Activated CD4-positive, alpha-beta T cell treated with anti-CD3 and anti-CD28 coated beads for 36 hours (primary cell): ENCODE measurements around the gene ARHGEF16. TPM values are rescaled to one million over a fixed set of nuclear protein-coding genes. Genes with fewer than 3 reads are reported as not detected.

Source experiments
- ATAC-seq: fragments of 200-7000 bp; cut with Tn5 transposase; one replicate; pipeline ENCODE4 v1.10.0; 2021; ENCODE audit warnings: mild to moderate bottlenecking, moderate library complexity
- CTCF ChIA-PET: fragments of 350-600 bp; sonication (Branson Sonifier 250); formaldehyde crosslinking; loops from one replicate; lab custom pipeline; 2021; ENCODE audit warnings: antibody characterized with exemption; lab: Charles Lee
- POLR2A ChIA-PET: fragments of 350-600 bp; sonication (Branson Sonifier 250); formaldehyde crosslinking; loops from one replicate; lab custom pipeline; 2021; ENCODE audit warnings: antibody characterized with exemption, inconsistent platforms; lab: Charles Lee
- DNase-seq: peaks from one replicate; pipeline ENCODE4 v3.0.0-alpha.2; 2020
- H3K27ac Mint-ChIP-seq: one replicate; pipeline ENCODE4 v1.8.0; 2021; ENCODE audit warnings: mixed read lengths
- H3K27me3 Mint-ChIP-seq: one replicate; pipeline ENCODE4 v1.8.0; 2021; ENCODE audit warnings: mixed read lengths
- H3K36me3 Mint-ChIP-seq: one replicate; pipeline ENCODE4 v1.8.0; 2021; ENCODE audit warnings: low read depth, mixed read lengths
- H3K4me1 Mint-ChIP-seq: one replicate; pipeline ENCODE4 v1.8.0; 2021; ENCODE audit warnings: mixed read lengths
- H3K4me3 Mint-ChIP-seq: one replicate; pipeline ENCODE4 v1.8.0; 2021; ENCODE audit warnings: mild to moderate bottlenecking, moderate library complexity, mixed read lengths
- H3K9me3 Mint-ChIP-seq: one replicate; pipeline ENCODE4 v1.8.0; 2021; ENCODE audit warnings: low read depth, mixed read lengths
- intact Hi-C, 2 experiments: fragments of 100-400 bp; cut with DNase I in 1 of 2; cut with micrococcal nuclease in 1 of 2; formaldehyde crosslinking; loops; one replicate each; pipeline versions ENCODE4 v1.14.2 to v1.15.1; 2022 to 2024; cut with DNase I, micrococcal nuclease
- total RNA-seq, 2 experiments: library from RNA; stranded (reverse); gene quantifications; one replicate each; pipeline ENCODE4 v1.2.3, GENCODE V29; 2021

Gene ARHGEF16
- total RNA-seq, 2 experiments from 2014 or later, result not detected

DNA sequence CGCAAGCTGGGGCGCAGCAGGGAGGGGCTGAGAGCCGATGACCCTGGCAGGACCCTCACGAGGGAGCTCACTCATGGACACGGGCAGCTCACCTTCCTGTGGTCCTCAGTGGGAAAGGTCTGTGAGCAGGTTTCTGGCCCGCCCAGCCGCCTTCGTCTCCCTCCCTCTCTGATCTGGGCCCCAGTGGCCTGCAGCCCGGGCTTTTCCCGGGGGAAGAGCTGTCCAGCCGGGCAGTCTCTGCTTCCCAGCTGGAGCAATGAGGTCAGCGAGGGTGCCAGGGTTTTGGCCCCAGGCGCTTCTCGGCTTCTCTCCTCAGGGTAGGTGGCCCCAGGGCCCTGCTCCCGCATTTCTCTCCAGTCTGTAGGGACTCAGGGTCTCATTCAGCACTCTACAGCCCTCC is 22.2 kb upstream of the ARHGEF16 start:
- DNase-seq (no peak), ATAC-seq (no peak)
- POLR2A ChIA-PET, result no interaction called here
- Mint-ChIP-seq H3K27me3 (no peaks in the 10 kb centered on the region), H3K36me3 (no peaks in the 10 kb centered on the region), H3K9me3 (no peaks in the 10 kb centered on the region), H3K27ac (no peak overlapping the region), H3K4me1 (no peaks in the 10 kb centered on the region), H3K4me3 (no peak overlapping the region)
- intact Hi-C loops, result no loop called here
- CTCF ChIA-PET, result interaction anchor here (0.6 kb wide), 1 partner anchor 376 kb away, joined by 3 read pairs; no protein-coding TSS in a partner anchor

DNA sequence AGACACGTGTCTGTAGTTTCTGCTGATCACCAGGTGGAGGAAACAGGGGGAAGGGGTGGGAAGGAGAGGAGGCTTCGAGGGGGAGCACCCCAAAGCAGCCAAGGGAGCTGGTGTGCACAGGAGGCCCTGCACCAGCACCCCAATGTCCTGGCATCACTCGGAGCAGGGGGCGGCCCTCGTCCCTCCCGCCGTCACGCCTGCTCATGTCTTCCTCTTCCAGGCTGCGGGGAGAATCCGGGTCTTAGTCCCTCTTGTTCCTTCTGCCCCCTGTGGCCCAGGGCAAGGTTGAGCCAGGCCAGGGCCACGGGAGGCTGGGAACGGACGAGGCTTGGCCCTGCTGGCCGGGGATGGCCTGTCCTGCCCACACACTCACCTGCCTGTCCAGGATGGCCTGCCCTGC is 21.4 kb upstream of the ARHGEF16 start:
- H3K27me3 Mint-ChIP-seq, result no peaks in the 10 kb centered on the region
- no peaks in the 10 kb centered on the region for H3K9me3 Mint-ChIP-seq
- no peak overlapping the region for H3K27ac Mint-ChIP-seq

DNA sequence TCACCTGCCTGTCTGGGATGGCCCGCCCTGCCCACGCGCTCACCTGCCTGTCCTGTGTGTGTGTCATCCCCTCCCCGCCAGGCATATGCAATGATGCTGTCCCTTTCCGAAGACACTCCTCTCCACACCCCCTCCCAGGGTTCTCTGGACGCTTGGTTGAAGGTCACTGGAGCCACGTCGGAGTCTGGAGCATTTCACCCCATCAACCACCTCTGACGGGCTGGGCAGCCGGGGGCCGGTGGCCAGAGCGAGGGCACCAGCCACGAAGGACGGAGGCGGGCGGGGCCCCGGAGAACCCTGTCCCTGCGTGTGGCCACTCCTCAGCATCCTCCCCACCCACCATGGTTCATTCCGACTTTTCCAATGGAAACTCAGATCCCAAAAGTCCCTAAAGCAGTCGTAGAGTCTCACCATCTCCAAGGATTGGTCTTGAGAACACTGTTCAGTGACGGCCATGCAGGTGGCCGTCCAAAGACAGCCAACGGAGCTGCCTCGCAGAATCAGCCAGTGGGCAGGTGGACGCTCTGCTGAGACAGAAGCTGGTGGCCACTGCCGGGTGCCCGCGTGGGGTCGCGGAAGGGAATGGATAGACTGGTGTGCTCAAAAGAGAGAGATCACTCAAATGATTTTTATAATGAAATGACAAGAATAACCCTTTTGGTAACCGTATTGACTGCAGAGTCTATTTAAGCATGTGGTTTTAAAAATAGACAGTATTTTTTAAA is 20.7 kb upstream of the ARHGEF16 start:
- CTCF ChIA-PET, result no interaction called here
- Mint-ChIP-seq H3K4me3 (no peak overlapping the region), H3K27ac (no peak overlapping the region), H3K27me3 (no peaks in the 10 kb centered on the region), H3K9me3 (no peaks in the 10 kb centered on the region), H3K4me1 (no peaks in the 10 kb centered on the region), H3K36me3 (no peaks in the 10 kb centered on the region)
- POLR2A ChIA-PET, result no interaction called here
- DNase-seq (no peak), ATAC-seq (no peak)
- intact Hi-C loops, result no loop called here

More for the DNA sequence above, 21.4 kb upstream of the ARHGEF16 start:
- intact Hi-C loops, result no loop called here
- ATAC-seq (no peak), DNase-seq (no peak)
- no peaks in the 10 kb centered on the region for H3K4me1 Mint-ChIP-seq
- ChIA-PET CTCF (no interaction called here), POLR2A (no interaction called here)
- H3K36me3 Mint-ChIP-seq, result no peaks in the 10 kb centered on the region
- no peak overlapping the region for H3K4me3 Mint-ChIP-seq

DNA sequence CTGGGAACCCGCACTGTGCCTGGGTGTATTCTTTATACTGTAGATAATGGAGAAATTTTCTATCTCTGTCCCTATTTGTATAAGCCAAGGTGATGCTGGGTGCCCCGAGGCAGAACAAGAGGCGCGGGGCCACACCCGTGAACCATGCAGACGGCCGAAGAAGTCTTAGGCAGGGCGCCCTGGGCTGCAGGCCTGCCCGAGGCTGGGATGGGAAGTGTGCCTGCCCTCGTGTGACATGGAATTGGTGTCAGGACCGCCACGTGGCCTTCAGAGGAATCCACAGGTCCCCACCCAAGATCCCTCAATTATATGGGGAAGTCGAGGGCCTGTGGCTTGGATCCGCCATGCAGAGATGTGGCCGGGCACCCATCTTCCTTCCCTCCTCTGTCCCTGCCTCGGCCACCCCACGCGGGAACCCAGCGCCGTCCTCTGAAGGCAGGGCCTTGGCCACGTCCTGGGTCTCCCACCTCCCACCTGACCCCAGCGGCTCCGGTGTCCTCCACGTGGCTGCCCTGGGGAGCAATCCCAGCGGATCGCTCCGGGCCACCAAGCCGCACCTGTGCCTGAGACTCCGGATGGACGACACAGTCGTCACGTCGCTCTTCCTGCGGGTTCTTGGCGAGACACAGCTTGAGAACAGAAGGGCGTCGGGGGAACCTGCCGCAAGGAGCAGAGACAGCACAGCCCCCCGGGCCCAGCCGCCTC is 19.9 kb upstream of the ARHGEF16 start:
- H3K36me3 Mint-ChIP-seq, result no peaks in the 10 kb centered on the region
- H3K27ac Mint-ChIP-seq, result no peak overlapping the region
- H3K9me3 Mint-ChIP-seq, result no peaks in the 10 kb centered on the region

DNA sequence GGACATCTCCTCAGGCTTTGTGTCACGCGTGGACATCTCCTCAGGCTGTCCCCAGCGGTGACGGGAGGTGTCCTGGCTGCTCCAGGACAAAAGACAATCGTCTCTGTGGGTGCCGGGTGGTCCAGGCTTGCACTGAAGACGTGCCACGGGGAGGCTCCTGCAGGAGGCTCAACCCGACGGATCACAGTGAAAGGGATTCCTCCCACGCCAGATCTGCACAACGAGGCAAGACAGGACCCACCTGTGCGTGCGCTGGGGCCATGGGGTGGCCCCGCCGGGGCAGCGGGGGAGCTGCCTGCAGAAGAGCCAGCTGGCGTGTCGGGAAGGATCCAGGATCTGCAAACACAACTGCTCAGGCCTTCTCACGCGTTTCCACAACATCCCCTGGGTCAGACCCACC is 18.8 kb upstream of the ARHGEF16 start:
- Mint-ChIP-seq H3K27ac (no peak overlapping the region), H3K36me3 (no peaks in the 10 kb centered on the region), H3K4me3 (no peak overlapping the region), H3K27me3 (no peaks in the 10 kb centered on the region), H3K4me1 (no peaks in the 10 kb centered on the region), H3K9me3 (no peaks in the 10 kb centered on the region)
- CTCF ChIA-PET, result no interaction called here
- POLR2A ChIA-PET, result no interaction called here
- no peak for DNase-seq
- ATAC-seq, result no peak
- intact Hi-C loops, result no loop called here

More for the DNA sequence above, 19.9 kb upstream of the ARHGEF16 start:
- no peak for DNase-seq
- POLR2A ChIA-PET, result no interaction called here
- intact Hi-C loops, result no loop called here
- ATAC-seq, result no peak
- no peaks in the 10 kb centered on the region for H3K27me3 Mint-ChIP-seq
- H3K4me3 Mint-ChIP-seq, result no peak overlapping the region
- H3K4me1 Mint-ChIP-seq, result no peaks in the 10 kb centered on the region
- CTCF ChIA-PET, result no interaction called here

DNA sequence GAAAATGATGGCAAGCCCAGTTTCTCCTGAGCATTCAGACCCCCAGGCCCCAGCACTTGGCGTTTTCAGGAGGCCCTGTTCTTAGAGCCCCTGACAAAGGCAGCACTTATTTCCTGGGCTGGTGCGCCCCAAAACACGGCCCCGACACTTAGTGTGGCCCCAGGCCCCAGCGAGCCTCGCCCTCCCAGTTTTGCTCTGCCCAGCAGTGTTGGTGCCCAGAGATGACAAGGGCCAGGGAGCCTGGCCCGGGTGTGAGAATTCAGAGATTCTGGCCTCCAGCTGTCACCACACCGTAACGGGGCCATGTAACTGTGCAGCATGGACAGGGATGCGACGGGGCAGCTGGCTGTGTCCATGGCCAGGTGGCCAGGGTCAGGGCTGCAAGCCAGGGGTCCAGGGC is 18.0 kb upstream of the ARHGEF16 start:
- Mint-ChIP-seq H3K36me3 (no peaks in the 10 kb centered on the region), H3K9me3 (no peaks in the 10 kb centered on the region), H3K4me3 (no peak overlapping the region), H3K4me1 (no peaks in the 10 kb centered on the region), H3K27me3 (no peaks in the 10 kb centered on the region), H3K27ac (no peak overlapping the region)
- intact Hi-C loops, result no loop called here
- no peak for DNase-seq
- POLR2A ChIA-PET, result no interaction called here
- CTCF ChIA-PET, result interaction anchor here (0.6 kb wide), 1 partner anchor 13 kb away, joined by 3 read pairs; no protein-coding TSS in a partner anchor
- ATAC-seq, result no peak

DNA sequence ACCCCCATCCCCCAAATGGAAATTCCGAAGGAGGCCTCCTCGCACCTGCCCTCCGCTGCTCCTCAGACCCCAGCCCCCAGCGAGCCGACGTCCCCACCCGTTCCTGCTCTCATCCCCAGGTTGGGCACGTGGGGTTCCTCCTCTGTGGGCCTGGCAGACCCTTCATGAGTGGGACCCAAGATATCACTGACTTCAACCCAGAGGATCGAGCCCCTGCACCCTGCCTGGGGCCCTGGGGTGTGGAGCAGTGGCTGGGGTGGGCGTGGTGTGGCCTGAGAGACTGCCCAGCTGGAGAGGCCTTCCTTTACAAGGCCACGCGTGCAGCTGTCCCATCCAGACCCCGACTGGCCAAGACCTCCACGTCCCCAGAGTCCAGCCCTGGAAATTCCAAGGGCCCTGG is 17.6 kb upstream of the ARHGEF16 start:
- Mint-ChIP-seq H3K4me3 (no peak overlapping the region), H3K9me3 (no peaks in the 10 kb centered on the region), H3K36me3 (no peaks in the 10 kb centered on the region), H3K4me1 (no peaks in the 10 kb centered on the region), H3K27ac (no peak overlapping the region), H3K27me3 (no peaks in the 10 kb centered on the region)
- POLR2A ChIA-PET, result no interaction called here
- CTCF ChIA-PET, result interaction anchor here (0.6 kb wide), 1 partner anchor 13 kb away, joined by 3 read pairs; no protein-coding TSS in a partner anchor
- intact Hi-C loops, result no loop called here
- ATAC-seq, result no peak
- no peak for DNase-seq

DNA sequence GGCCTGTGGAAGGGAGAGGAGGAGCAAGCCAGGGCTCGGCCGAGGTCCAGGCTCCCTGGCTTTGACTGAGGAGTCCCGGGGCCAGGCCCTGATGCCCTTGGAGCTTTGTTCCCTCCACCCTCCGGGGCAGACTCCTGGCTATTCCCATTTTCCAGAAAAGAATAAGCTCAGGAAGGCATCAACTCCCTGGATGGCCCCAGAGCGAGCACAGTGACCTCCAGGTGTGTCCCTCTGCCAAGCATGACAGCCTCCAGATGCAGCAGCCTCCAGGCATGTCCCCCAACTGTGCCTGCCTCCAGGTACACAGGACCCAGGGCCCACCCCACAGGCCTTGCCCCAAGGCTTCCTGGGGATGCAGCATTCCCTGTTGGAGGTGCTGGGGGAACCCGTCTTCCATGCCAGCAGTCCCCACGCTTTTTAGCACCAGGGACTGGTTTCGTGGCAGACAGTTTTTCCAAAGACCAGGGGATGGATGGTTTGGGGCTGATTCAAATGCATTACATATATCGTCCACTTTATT is 15.7 kb upstream of the ARHGEF16 start:
- Mint-ChIP-seq H3K27me3 (peaks cover 2% of the 10 kb centered on the region), H3K36me3 (no peaks in the 10 kb centered on the region)
- CTCF ChIA-PET, result no interaction called here

DNA sequence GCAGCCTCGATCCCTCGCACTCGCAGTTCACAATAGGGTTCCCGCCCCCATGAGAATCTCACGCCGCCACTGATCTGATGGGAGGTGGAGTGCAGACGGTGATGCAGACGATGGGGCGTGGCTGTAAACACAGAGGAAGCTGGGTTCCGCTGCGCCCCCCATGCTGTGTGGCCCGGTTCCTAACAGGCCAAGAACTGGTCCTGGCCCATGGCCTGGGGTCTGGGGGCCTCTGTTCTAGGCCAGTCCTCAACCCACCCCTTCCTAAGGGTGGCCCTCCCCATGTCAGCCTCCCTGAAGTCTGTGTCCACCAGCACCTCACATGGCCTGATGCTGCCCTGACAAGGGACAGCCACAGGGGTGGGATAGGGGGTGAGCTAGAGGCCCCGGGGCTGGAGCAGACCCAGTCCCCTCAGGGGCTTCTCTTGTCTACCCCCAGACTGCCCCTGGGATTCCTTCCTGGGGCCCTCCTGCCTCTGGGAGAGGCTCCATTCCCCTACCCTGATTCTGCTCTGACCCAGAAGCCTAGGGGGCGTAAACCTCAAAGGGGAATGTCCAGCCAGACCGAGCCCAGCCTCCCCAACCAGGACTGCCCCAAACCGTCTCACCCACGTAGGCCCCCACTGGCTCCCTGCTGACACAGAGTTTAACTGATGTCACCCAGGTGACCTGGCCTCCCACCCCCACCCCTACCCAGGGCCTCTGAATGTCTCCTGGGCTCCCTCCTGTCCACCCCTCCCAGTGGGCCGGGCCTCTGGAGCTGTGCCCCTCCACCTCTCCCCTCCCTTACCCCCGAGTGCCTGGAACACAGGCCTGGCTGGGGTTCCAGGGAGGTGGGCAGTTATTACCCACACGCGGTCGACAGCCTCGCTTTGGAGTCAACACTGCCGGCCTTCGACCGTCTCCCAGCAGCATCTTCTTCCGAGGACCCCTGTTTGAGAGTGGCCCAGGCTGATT is 14.8 kb upstream of the ARHGEF16 start:
- Mint-ChIP-seq H3K9me3 (no peaks in the 10 kb centered on the region), H3K4me3 (no peak overlapping the region), H3K36me3 (no peaks in the 10 kb centered on the region), H3K4me1 (no peaks in the 10 kb centered on the region), H3K27me3 (peaks cover 2% of the 10 kb centered on the region), H3K27ac (no peak overlapping the region)
- ChIA-PET POLR2A (no interaction called here), CTCF (no interaction called here)
- intact Hi-C loops, result no loop called here
- DNase-seq (no peak), ATAC-seq (no peak)

More for the DNA sequence above, 15.7 kb upstream of the ARHGEF16 start:
- H3K4me3 Mint-ChIP-seq, result no peak overlapping the region
- no peak overlapping the region for H3K27ac Mint-ChIP-seq
- H3K9me3 Mint-ChIP-seq, result no peaks in the 10 kb centered on the region
- intact Hi-C loops, result no loop called here
- ATAC-seq, result no peak
- POLR2A ChIA-PET, result no interaction called here
- no peak for DNase-seq
- H3K4me1 Mint-ChIP-seq, result no peaks in the 10 kb centered on the region

DNA sequence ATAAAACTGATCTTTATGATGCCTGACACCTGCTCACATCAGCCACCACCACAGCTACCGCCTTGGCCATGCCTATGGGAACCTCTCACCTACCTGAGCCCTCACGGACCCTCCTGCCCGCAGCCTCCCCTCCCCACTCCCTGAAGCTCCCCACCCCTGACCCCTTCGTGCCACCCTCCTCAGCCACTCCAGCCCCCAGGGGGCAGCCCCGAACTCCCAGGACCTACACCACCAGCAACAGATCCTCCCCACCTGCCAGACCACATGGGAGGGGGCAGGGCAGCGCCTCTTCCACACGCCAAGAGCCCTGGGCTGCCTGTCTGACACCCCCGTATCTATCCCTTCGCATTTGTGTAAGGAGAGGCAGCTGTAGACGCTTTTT is 14.2 kb upstream of the ARHGEF16 start:
- Mint-ChIP-seq H3K27me3 (peaks cover 2% of the 10 kb centered on the region), H3K9me3 (no peaks in the 10 kb centered on the region), H3K4me1 (no peaks in the 10 kb centered on the region), H3K27ac (no peak overlapping the region), H3K4me3 (no peak overlapping the region), H3K36me3 (no peaks in the 10 kb centered on the region)
- intact Hi-C loops, result no loop called here
- DNase-seq (no peak), ATAC-seq (no peak)
- ChIA-PET CTCF (no interaction called here), POLR2A (no interaction called here)

DNA sequence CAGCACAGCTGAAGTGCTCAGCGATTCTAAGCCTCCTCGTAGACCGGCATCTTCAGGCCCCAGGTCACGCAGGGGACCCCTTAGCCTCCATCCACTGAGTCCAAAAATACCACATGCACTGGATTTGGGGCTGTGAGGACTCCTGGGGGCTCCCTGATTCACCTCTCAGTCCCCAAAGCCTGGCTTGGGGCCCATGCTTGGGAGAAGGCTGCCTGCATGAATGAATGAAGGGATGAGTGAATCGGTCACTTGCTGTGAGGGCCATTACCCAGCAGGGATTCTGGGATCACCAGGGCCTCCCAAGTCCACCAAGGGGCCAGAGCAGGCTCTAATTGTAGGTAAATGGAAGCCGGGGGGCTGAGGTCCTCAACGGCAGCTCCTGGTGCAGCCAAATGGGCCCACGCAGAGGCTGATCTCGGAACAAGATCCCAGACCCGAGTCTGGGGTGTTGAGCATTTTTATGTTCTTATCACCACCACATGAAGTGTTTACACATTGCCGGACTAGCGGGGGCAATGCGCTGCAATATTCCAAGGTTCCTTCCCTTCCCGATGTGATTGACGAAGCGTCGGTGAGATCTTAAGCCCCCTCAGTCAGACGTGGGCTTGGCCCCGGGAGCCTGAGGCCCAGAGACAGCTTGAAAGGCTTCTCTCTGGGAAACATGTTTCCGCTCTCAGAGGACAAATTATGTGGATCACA is 13.6 kb upstream of the ARHGEF16 start:
- Mint-ChIP-seq H3K4me1 (no peaks in the 10 kb centered on the region), H3K4me3 (no peak overlapping the region), H3K27me3 (peaks cover 2% of the 10 kb centered on the region), H3K9me3 (peaks cover under 1% of the 10 kb centered on the region), H3K36me3 (no peaks in the 10 kb centered on the region), H3K27ac (no peak overlapping the region)
- ChIA-PET CTCF (interaction anchor here (1.1 kb wide), 1 partner anchor 12 kb away, joined by 4 read pairs; no protein-coding TSS in a partner anchor), POLR2A (no interaction called here)
- DNase-seq, result no peak
- ATAC-seq, result no peak
- intact Hi-C loops, result no loop called here
